ENCODE data around the gene NEDD4L. TPM values are rescaled to one million over a fixed set of nuclear protein-coding genes. Genes with fewer than 3 reads are reported as not detected.
"Not testable (repeated sequence)": the region's sequence is repeated elsewhere in the genome, so short reads cannot be mapped to it uniquely, and the experiment has no call there.

The NEDD4L gene
- total and polyA plus RNA-seq, 10 of the 15 experiments (the other 5 are each of a cell fraction or from before 2014, with no cell fraction given): 7.4 to 24.0 (median 17.7) TPM

- Histone ChIP-seq H3K9me3 (replicated peaks; ENCODE audit: control insufficient read depth, insufficient read depth, low read length) (no peaks in the 10 kb centered on the region), H3K4me1 (ENCODE audit: control insufficient read depth, insufficient read depth, low read length) (no peaks in the 10 kb centered on the region), H3K4me2 (ENCODE audit: control insufficient read depth, insufficient read depth) (no peak overlapping the region), H2AFZ (ENCODE audit: control insufficient read depth, low read depth, low read length) (no peak overlapping the region), H3K79me2 (ENCODE audit: control insufficient read depth, insufficient read depth, low read length) (no peaks in the 10 kb centered on the region), H3K27ac (ENCODE audit: control insufficient read depth, insufficient read depth) (no peak overlapping the region), H3K9ac (ENCODE audit: control insufficient read depth, insufficient read depth, low read length) (no peak overlapping the region), H4K20me1 (ENCODE audit: control insufficient read depth, insufficient read depth) (no peaks in the 10 kb centered on the region), H3K36me3 (ENCODE audit: control insufficient read depth in 2 of 2, insufficient read depth in 2 of 2, low read length in 1 of 2) (no peaks in the 10 kb centered on the region), H3K27me3 (replicated peaks in 1 of 2; ENCODE audit: control insufficient read depth in 2 of 2, insufficient read depth in 2 of 2, low read length in 1 of 2) (no peaks in the 10 kb centered on the region; a peak in 1 of 4 replicates), H3K4me3 (no peak overlapping the region)
- POLR2A ChIA-PET: no interaction called here
- 0% methylated on average over 1 of the region's 1 CpG for WGBS (ENCODE audit: insufficient coverage, insufficient replicate concordance, low lambda C conversion rate, missing lambda C conversion rate)
- FAIRE-seq (no peak), DNase-seq (ENCODE audit: low read depth, low spot score) (no peak), ATAC-seq (no peak)
- TF ChIP-seq POLR2AphosphoS5 (IDR thresholded peaks at IDR 0.05; ENCODE audit: low read length): no peak
- no peak for TF ChIP-seq ZNF622 (IDR thresholded peaks at IDR 0.05)
- no peak for TF ChIP-seq NBN (IDR thresholded peaks at IDR 0.05)
- no peak for TF ChIP-seq FOXM1 (IDR thresholded peaks at IDR 0.05; ENCODE audit: low read depth, low read length)
- TF ChIP-seq MYB (IDR thresholded peaks at IDR 0.05; ENCODE audit: borderline replicate concordance, low read depth, low read length): no peak
- no peak for TF ChIP-seq E2F4 (IDR thresholded peaks at IDR 0.05; ENCODE audit: low read depth, low read length)
- no peak for TF ChIP-seq PBX3 (IDR thresholded peaks at IDR 0.05; ENCODE audit: insufficient replicate concordance, low read depth, low read length)
- no peak for TF ChIP-seq PKNOX1 (IDR thresholded peaks at IDR 0.05)
- TF ChIP-seq MYC (IDR thresholded peaks at IDR 0.05; ENCODE audit: insufficient read depth, insufficient read length, insufficient replicate concordance, low read length, severe bottlenecking): no peak
- no peak for TF ChIP-seq SMC3 (IDR thresholded peaks at IDR 0.05; ENCODE audit: borderline replicate concordance, low read length)
- TF ChIP-seq HCFC1 (IDR thresholded peaks at IDR 0.05; ENCODE audit: low read length): no peak
- no peak for TF ChIP-seq DPF2 (IDR thresholded peaks at IDR 0.05)
- no peak for TF ChIP-seq BCL11A (IDR thresholded peaks at IDR 0.05; ENCODE audit: low read depth, low read length)
- TF ChIP-seq MXI1 (IDR thresholded peaks at IDR 0.05; ENCODE audit: low read depth, low read length): no peak
- TF ChIP-seq CHD2 (IDR thresholded peaks at IDR 0.05; ENCODE audit: borderline replicate concordance, low read depth, low read length): no peak
- CTCF ChIA-PET: no interaction called here
- intact Hi-C loops (cut with micrococcal nuclease; ENCODE audit: unreplicated experiment): no loop called here
- SMC1A ChIA-PET (ENCODE audit: uncharacterized antibody, unreplicated experiment): interaction anchor here (0.6 to 1.0 kb wide), 2 partner anchors 20 to 375 kb away, joined by 3 read pairs; no protein-coding TSS in a partner anchor
- in situ Hi-C loops (cut with MboI): no loop called here
- RAD21 ChIA-PET (ENCODE audit: unreplicated experiment): no interaction called here
- BruUV-seq (replicated peaks): no TSS peak
Measured at GRCh38 chr18:57995331-57995730, 48.7 kb upstream of the NEDD4L start.

GRCh38 chr18:57996894-57997293, 47.1 kb upstream of the NEDD4L start:
- in situ Hi-C loops (cut with MboI); ATAC-seq; CTCF ChIA-PET; H4K20me1 ChIP-seq (ENCODE audit: control insufficient read depth, insufficient read depth); H2AFZ ChIP-seq (ENCODE audit: control insufficient read depth, low read depth, low read length); H3K27ac ChIP-seq (ENCODE audit: control insufficient read depth, insufficient read depth); intact Hi-C loops (cut with micrococcal nuclease; ENCODE audit: unreplicated experiment); BruUV-seq (replicated peaks); H3K9ac ChIP-seq (ENCODE audit: control insufficient read depth, insufficient read depth, low read length); DNase-seq (ENCODE audit: low read depth, low spot score); H3K9me3 ChIP-seq (replicated peaks; ENCODE audit: control insufficient read depth, insufficient read depth, low read length); H3K4me3 ChIP-seq; H3K4me2 ChIP-seq (ENCODE audit: control insufficient read depth, insufficient read depth); SMC1A ChIA-PET (ENCODE audit: uncharacterized antibody, unreplicated experiment); POLR2A ChIA-PET; RAD21 ChIA-PET (ENCODE audit: unreplicated experiment); H3K27me3 ChIP-seq (replicated peaks in 1 of 2; ENCODE audit: control insufficient read depth in 2 of 2, insufficient read depth in 2 of 2, low read length in 1 of 2); H3K4me1 ChIP-seq (ENCODE audit: control insufficient read depth, insufficient read depth, low read length); H3K79me2 ChIP-seq (ENCODE audit: control insufficient read depth, insufficient read depth, low read length); FAIRE-seq; H3K36me3 ChIP-seq (ENCODE audit: control insufficient read depth in 2 of 2, insufficient read depth in 2 of 2, low read length in 1 of 2): not testable (repeated sequence)
- 45% methylated on average over 3 of the region's 3 CpGs for WGBS (ENCODE audit: insufficient coverage, insufficient replicate concordance, low lambda C conversion rate, missing lambda C conversion rate)
